ENCODE results near the gene CDC123.
"Not testable (repeated sequence)": the region's sequence is repeated elsewhere in the genome, so short reads cannot be mapped to it uniquely, and the experiment has no call there.

CDC123 gene

GRCh38 chr10:12214763-12215218, 18.8 kb downstream of the CDC123 start:
- peak; percentile 44 for DNase-seq (ENCODE audit: extremely low read depth, low read depth)

GRCh38 chr10:12218991-12219390, 23.0 kb downstream of the CDC123 start:
- TF ChIP-seq CTCF (IDR thresholded peaks at IDR 0.05; ENCODE audit: low read depth, low read length) = no peak
- DNase-seq (ENCODE audit: extremely low read depth, low read depth) = no peak

More at GRCh38 chr10:12214763-12215218, 18.8 kb downstream of the CDC123 start:
- peak; percentile 62 for TF ChIP-seq CTCF (IDR thresholded peaks at IDR 0.05; ENCODE audit: low read depth, low read length)

GRCh38 chr10:12221323-12222298, 25.6 kb downstream of the CDC123 start:
- DNase-seq (ENCODE audit: extremely low read depth, low read depth) = no peak
- no peak for TF ChIP-seq CTCF (IDR thresholded peaks at IDR 0.05; ENCODE audit: low read depth, low read length)

- no peak for DNase-seq (ENCODE audit: extremely low read depth, low read depth)
- TF ChIP-seq CTCF (IDR thresholded peaks at IDR 0.05; ENCODE audit: low read depth, low read length) = no peak
These were observed 29.5 kb downstream of the CDC123 start for GRCh38 chr10:12225444-12225843.

- not testable (repeated sequence) for DNase-seq (ENCODE audit: extremely low read depth, low read depth)
These were observed 30.4 kb downstream of the CDC123 start for GRCh38 chr10:12226438-12226837.

GRCh38 chr10:12228851-12229250, 32.9 kb downstream of the CDC123 start:
- DNase-seq (ENCODE audit: extremely low read depth, low read depth) = no peak
- no peak for TF ChIP-seq CTCF (IDR thresholded peaks at IDR 0.05; ENCODE audit: low read depth, low read length)

- not testable (repeated sequence) for DNase-seq (ENCODE audit: extremely low read depth, low read depth)
These were observed 38.7 kb downstream of the CDC123 start for GRCh38 chr10:12234687-12235086.

GRCh38 chr10:12235116-12235694, 39.2 kb downstream of the CDC123 start:
- TF ChIP-seq CTCF (IDR thresholded peaks at IDR 0.05; ENCODE audit: low read depth, low read length) = no peak
- no peak for DNase-seq (ENCODE audit: extremely low read depth, low read depth)

All from AG09319 (cell line).